NCI-H187 (cell line): ENCODE data around the gene FGF7.
"Not testable (repeated sequence)": the region's sequence is repeated elsewhere in the genome, so short reads cannot be mapped to it uniquely, and the experiment has no call there.

Experiments used
- DNase-seq, 2 experiments: peaks; one replicate each; lab custom pipeline; 2025; lab: John Stamatoyannopoulos, UW

The FGF7 gene

GRCh38 chr15:49492830-49493229, 69.8 kb downstream of the FGF7 start:
- DNase-seq: no peak

DNA sequence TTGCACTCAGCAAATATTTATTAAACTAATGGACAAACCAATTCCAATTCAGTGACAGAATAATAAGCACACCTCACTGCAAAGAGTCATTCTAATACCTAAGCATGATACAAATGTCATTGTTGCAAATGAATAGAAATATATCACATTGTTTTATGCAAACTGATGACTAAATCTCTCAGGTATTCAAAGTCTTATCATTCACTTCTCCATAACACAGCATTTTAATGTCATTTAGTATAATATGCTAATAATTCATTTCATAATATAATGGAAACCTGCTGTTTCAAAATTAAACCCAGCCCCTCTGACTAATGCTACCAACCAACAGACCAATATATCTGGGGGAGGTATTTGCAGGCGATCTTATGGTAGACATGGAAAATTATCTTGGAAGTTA, 71.8 kb downstream of the FGF7 start:
- DNase-seq: no peak

DNA sequence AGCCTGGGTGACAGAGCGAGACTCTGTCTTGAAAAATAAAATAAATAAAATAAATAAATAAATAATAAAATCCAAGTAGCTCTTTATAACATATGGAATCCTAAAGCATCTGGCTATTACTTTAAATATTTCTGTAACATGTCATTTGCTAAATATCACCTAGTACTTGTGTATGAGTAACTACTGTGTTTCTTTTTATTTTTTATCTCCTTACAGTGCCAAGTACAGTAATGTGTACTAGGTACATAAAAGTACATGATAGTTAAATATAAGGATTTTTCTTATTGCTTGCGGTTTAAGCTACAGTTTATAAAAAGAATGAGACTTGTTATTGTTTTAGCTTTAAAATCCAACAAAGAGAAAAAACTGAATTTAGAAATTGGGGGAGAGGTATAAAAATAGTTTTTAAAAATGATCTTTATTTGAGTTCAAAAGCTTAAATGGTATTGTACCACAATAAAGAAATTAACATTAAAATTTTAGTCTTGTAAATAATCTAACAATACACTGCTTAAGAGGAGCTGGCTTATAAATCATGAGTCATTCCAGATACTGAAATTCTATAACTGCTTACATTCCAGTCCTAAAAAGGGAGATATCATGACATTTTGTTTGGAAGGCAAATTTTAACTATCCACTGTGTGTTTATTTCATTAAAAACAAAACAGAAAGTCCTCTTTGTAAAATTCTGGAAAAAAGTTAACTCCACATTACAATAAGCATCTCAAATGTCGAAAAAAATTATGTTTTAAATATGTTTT, 73.1 kb downstream of the FGF7 start:
- DNase-seq: no peak

- DNase-seq: no peak
These were observed 78.5 kb downstream of the FGF7 start for GRCh38 chr15:49501586-49501985.

GRCh38 chr15:49506341-49506740, 83.3 kb downstream of the FGF7 start:
- no peak for DNase-seq

- no peak for DNase-seq
These were observed 84.2 kb downstream of the FGF7 start for GRCh38 chr15:49507261-49507660.

DNA sequence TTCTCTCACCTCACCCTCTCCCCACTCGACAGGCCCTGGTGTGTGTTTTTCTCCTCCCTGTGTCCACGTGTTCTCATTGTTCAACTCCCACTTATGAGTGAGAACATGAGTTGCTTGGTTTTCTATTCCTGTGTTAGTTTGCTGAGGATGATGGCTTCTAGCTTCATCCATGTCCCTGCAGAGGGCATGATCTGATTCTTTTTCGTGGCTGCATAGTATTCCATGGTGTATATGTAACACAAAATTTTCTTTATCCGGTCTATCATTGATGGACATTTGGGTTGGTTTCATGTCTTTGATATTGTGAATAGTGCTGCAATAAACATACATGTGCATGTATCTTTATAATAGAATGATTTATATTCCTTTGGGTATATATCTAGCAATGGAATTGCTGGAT, 89.7 kb downstream of the FGF7 start:
- not testable (repeated sequence) for DNase-seq

GRCh38 chr15:49521802-49522201, 98.8 kb downstream of the FGF7 start:
- DNase-seq: no peak

GRCh38 chr15:49528289-49528688, 105.2 kb downstream of the FGF7 start:
- DNase-seq: no peak

GRCh38 chr15:49530092-49530491, 107.0 kb downstream of the FGF7 start:
- no peak for DNase-seq
